Epithelial cell of esophagus (primary cell): ENCODE results near the gene CAT.
A peak's percentile ranks its signal among the peaks of the same experiment; 100 is the strongest.

Experiments used
- DNase-seq: peaks from one replicate; pipeline ENCODE4 v3.0.0; 2010; ENCODE audit warnings: low read depth
- H3K4me3 ChIP-seq: 2 replicates; pipeline ENCODE4 v1.5.1; 2011; ENCODE audit warnings: mild to moderate bottlenecking, low read length, control low read depth
- CTCF ChIP-seq: IDR thresholded peaks from 2 replicates; pipeline ENCODE4 v1.5.1; 2011; ENCODE audit warnings: low read depth, mild to moderate bottlenecking, low read length, control low read depth, inconsistent platforms; ENCODE audit not compliant: insufficient read depth; ENCODE audit errors: missing control alignments

CAT gene

DNA sequence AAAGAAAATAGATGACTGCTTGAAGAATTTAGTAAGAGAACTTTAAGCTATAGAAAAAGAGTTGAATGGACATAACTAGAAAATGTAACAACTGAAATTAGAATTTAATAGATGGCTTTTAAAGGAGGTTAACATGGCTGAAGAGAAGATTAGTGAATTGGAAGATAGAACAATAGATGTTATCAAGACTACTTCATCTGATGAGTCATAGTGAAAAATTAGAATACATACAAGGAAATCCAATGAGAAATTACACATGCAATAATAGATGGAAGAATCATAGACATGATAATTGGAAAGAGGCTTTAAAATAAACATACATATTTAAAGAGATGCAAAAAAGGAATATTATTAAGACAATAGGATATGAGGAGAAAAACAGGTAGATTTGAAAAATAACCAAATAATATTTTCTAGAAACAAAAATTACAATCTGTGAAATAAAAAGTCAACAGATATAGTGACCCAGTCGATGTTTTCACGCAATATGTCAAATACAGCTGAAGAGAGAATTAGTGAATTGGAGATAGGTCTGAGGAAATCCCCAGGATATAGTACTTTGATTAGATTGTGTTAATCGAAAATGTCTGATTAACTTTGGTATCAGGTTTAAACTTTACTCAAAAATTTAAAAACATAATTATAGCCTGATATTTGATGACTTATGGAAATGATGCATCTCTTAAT is 28.2 kb downstream of the CAT start:
- DNase-seq, result no peak
- no peak overlapping the region for H3K4me3 ChIP-seq
- TF ChIP-seq CTCF, result no peak

DNA sequence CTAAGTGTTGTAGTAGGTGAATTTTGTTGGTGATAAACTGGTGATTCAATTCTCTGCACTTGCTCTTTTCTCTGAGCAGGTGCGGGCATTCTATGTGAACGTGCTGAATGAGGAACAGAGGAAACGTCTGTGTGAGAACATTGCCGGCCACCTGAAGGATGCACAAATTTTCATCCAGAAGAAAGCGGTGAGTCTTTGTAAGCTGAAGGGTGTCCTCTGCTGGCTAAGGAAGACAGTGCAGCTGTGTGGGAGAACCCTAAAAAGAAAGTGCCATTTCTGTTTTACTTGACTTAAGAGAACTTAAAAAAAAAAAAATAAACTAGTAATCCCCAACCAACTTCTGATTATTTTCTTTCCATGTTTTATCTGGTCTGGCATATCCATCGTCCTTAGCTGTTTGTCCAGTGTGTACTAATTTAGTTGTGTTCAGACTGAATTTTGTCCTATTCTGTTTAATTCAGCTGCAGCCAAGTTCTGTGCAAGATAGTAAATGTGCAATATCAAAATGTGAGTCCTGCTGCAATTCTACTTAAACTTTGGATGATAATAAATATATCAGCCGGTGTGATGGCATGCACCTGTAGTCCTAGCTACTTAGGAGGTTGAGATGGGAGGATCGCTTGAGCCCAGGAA is 29.6 kb downstream of the CAT start:
- H3K4me3 ChIP-seq, result no peak overlapping the region
- DNase-seq, result peak; percentile 59
- TF ChIP-seq CTCF, result peak; percentile 87

DNA sequence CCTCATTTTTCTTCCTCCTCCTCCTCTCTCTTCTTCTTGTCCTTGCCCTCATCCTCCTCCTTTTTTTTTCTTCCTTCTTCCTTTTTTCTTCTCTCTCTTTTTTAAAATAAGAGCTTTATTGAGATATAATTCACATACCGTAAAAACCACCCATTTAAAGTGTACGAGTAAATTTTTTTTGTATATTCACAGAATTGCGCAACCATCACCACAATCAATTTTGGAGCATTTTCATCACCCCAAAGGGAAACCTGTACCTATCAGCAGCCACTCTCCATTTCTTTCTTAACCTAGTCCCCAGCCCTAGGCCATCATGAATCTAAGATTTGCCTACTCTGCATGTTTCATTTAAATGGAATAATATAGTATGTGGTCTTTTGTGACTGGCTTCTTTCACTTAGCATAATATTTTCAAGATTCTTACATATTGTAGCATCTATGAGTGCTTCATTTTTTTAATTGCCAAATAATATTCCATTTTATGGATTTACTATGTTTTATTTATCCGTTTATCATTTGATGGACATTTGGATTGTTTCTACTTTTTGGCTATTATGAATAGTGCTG is 35.0 kb downstream of the CAT start:
- no peak overlapping the region for H3K4me3 ChIP-seq
- no peak for DNase-seq
- TF ChIP-seq CTCF, result no peak

- H3K4me3 ChIP-seq, result no peak overlapping the region
- TF ChIP-seq CTCF, result no peak
- no peak for DNase-seq
Measured at GRCh38 chr11:34475656-34476055, 36.9 kb downstream of the CAT start.

DNA sequence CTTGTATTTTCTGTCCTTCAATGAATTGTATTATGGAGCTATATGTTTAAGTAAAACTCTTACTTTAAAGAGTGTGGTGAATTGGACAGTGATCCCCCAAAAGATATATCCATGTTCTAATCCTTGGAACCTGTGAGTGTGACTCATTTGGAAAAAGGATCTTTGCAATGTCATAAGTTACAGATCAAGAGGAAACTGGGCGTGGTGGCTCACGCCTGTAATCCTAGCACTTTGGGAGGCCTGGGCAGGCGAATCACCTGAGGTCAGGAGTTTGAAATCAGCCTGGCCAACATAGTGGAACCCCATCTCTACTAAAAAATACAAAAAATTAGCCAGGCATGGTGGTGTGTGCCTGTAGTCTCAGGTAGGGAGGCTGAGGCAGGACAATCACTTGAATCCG is 38.1 kb downstream of the CAT start:
- no peak overlapping the region for H3K4me3 ChIP-seq
- DNase-seq, result peak; percentile 33
- TF ChIP-seq CTCF, result no peak

GRCh38 chr11:34478845-34479663 is 40.3 kb downstream of the CAT start:
- no peak for DNase-seq
- TF ChIP-seq CTCF, result no peak
- H3K4me3 ChIP-seq, result no peak overlapping the region
